Neural cell (in vitro differentiated cells): ENCODE data around the gene MKNK1. TPM values are rescaled to one million over a fixed set of nuclear protein-coding genes. Genes with fewer than 3 reads are reported as not detected.

ENCODE experiments used
- H2AFZ ChIP-seq: fragments of 200-600, 300-800 bp; sonication (generic), shearing (Covaris generic); 2 replicates; pipeline ENCODE4 v1.6.0; 2014; ENCODE audit warnings: low read depth, mild to moderate bottlenecking, antibody characterized with exemption, low read length, moderate library complexity
- H3F3A ChIP-seq: fragments of 200-600 bp; shearing (Covaris generic); 2 replicates; pipeline ENCODE4 v1.6.1; 2016; ENCODE audit warnings: mild to moderate bottlenecking, moderate library complexity, mixed read lengths, antibody characterized with exemption, low read length; ENCODE audit not compliant: insufficient read depth, poor library complexity, severe bottlenecking
- H3K27ac ChIP-seq: fragments of 200-600, 300-800 bp; sonication (generic), shearing (Covaris generic); 2 replicates; pipeline ENCODE4 v1.5.1; 2014; ENCODE audit warnings: mild to moderate bottlenecking, low read length, moderate library complexity
- H3K27me3 ChIP-seq: fragments of 300-800, 200-600 bp; sonication (generic), shearing (Covaris generic); 2 replicates; pipeline ENCODE4 v1.6.0; 2014; ENCODE audit warnings: mild to moderate bottlenecking, low read depth, low read length, moderate library complexity; ENCODE audit not compliant: insufficient read depth
- H3K36me3 ChIP-seq: fragments of 300-800, 200-600 bp; sonication (generic), shearing (Covaris generic); 2 replicates; pipeline ENCODE4 v1.5.1; 2014; ENCODE audit warnings: mild to moderate bottlenecking, antibody characterized with exemption, low read length, moderate library complexity; ENCODE audit not compliant: insufficient read depth
- H3K4me2 ChIP-seq: fragments of 300-800, 200-600 bp; sonication (generic), shearing (Covaris generic); 2 replicates; pipeline ENCODE4 v1.6.0; 2014; ENCODE audit warnings: mild to moderate bottlenecking, low read length
- H3K4me3 ChIP-seq: fragments of 300-800, 200-600 bp; sonication (generic), shearing (Covaris generic); 2 replicates; pipeline ENCODE4 v1.5.1; 2014; ENCODE audit warnings: mild to moderate bottlenecking, low read length, moderate library complexity
- H3K79me2 ChIP-seq: fragments of 200-600 bp; shearing (Covaris generic); replicated peaks from 2 replicates; pipeline ENCODE4 v1.6.0; 2014; ENCODE audit warnings: mild to moderate bottlenecking, low read length, moderate library complexity; ENCODE audit not compliant: insufficient read depth
- H3K9ac ChIP-seq: fragments of 300-800, 200-600 bp; sonication (generic), shearing (Covaris generic); 2 replicates; pipeline ENCODE4 v1.6.1; 2016; ENCODE audit warnings: mild to moderate bottlenecking, low read length, mixed read lengths
- H3K9me2 ChIP-seq: fragments of 200-600 bp; shearing (Covaris generic); 2 replicates; pipeline ENCODE4 v1.6.1; 2016; ENCODE audit warnings: mild to moderate bottlenecking, low read length, mixed read lengths; ENCODE audit not compliant: insufficient read depth
- H3K9me3 ChIP-seq: fragments of 200-600, 300-800 bp; sonication (generic), shearing (Covaris generic); 2 replicates; pipeline ENCODE4 v1.6.1; 2016; ENCODE audit warnings: mild to moderate bottlenecking, mixed run types, low read length, moderate library complexity, mixed read lengths
- H4K20me1 ChIP-seq: fragments of 200-600 bp; shearing (Covaris generic); 2 replicates; pipeline ENCODE4 v1.6.1; 2016; ENCODE audit warnings: mild to moderate bottlenecking, mixed run types; ENCODE audit not compliant: insufficient read depth
- EP300 ChIP-seq: fragments of 450-650 bp; conservative IDR thresholded peaks from 2 replicates; pipeline ENCODE4 v1.6.1; 2014; ENCODE audit warnings: antibody characterized with exemption, mild to moderate bottlenecking, moderate library complexity; ENCODE audit not compliant: poor library complexity, severe bottlenecking
- EZH2 ChIP-seq: fragments of 200-600, 300-800 bp; shearing (Covaris generic), sonication (generic); IDR thresholded peaks from 2 replicates; pipeline ENCODE4 v1.6.1; 2014; ENCODE audit warnings: antibody characterized with exemption, low read length, borderline replicate concordance, mild to moderate bottlenecking; ENCODE audit not compliant: insufficient read depth, poor library complexity, severe bottlenecking
- MXI1 ChIP-seq: fragments of 450-650 bp; conservative IDR thresholded peaks from 2 replicates; pipeline ENCODE4 v1.6.1; 2014; ENCODE audit warnings: antibody characterized with exemption, mild to moderate bottlenecking; ENCODE audit not compliant: poor library complexity, severe bottlenecking
- POLR2AphosphoS5 ChIP-seq: IDR thresholded peaks from 2 replicates; pipeline ENCODE4 v1.6.1; 2012
- RAD21 ChIP-seq: fragments of 450-650 bp; conservative IDR thresholded peaks from 2 replicates; pipeline ENCODE4 v1.6.1; 2014; ENCODE audit warnings: antibody characterized with exemption, mild to moderate bottlenecking, moderate library complexity
- SMC3 ChIP-seq: fragments of 450-650 bp; conservative IDR thresholded peaks from 2 replicates; pipeline ENCODE4 v1.6.1; 2014; ENCODE audit warnings: antibody characterized with exemption, mild to moderate bottlenecking, moderate library complexity; ENCODE audit not compliant: poor library complexity
- TAF1 ChIP-seq: IDR thresholded peaks from 2 replicates; pipeline ENCODE4 v1.6.1; 2012; ENCODE audit warnings: low read depth
- polyA plus RNA-seq: library from polyadenylated mRNA; depleted of rRNA; stranded (reverse); fragments of >200 nt; gene quantifications from 2 replicates; pipeline ENCODE4 v1.2.3, GENCODE V29; 2014
- TF ChIP-seq, protein P1 (sequence below): fragments of 450-650 bp; IDR thresholded peaks from 2 replicates; pipeline ENCODE4 v1.5.1; 2014; ENCODE audit warnings: antibody characterized with exemption, mild to moderate bottlenecking, moderate library complexity; ENCODE audit not compliant: poor library complexity, severe bottlenecking
- TF ChIP-seq, protein P2 (sequence below): IDR thresholded peaks from 2 replicates; pipeline ENCODE4 v1.6.1; 2012; ENCODE audit warnings: borderline replicate concordance

Gene MKNK1
- polyA plus RNA-seq, 1 donor from 2014 or later: 9.6 TPM

DNA sequence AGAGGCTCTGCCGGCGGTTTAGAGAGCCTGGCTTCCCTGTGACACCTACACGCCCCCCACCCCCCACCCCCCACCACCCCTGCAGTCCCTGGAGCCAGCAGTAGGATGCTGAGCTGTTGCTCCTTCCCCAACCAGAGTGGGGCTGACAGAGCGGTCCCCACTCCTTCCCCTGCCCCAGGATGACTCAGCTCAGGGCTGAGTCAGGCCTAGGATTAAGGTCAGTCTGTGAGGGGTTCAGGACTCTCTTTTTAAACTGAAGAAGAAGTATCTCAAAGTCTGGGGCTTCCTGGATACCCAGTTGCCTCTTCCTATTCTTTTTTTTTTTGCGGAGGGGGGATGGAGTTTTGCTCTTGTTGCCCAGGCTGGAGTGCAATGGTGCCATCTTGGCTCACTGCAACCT lies 95.3 kb downstream of the MKNK1 start:
- H3K9me2 ChIP-seq: no peaks in the 10 kb centered on the region
- H3K27me3 ChIP-seq: no peaks in the 10 kb centered on the region
- H3K79me2 ChIP-seq: no peaks in the 10 kb centered on the region
- no peaks in the 10 kb centered on the region for H4K20me1 ChIP-seq
- no peak overlapping the region for H3K4me2 ChIP-seq
- H3K9me3 ChIP-seq: no peaks in the 10 kb centered on the region
- TF ChIP-seq EZH2 (no peak), EP300 (no peak), SMC3 (no peak), TAF1 (no peak), MXI1 (no peak), POLR2AphosphoS5 (no peak), RAD21 (no peak)
- TF ChIP-seq, protein P1, sequence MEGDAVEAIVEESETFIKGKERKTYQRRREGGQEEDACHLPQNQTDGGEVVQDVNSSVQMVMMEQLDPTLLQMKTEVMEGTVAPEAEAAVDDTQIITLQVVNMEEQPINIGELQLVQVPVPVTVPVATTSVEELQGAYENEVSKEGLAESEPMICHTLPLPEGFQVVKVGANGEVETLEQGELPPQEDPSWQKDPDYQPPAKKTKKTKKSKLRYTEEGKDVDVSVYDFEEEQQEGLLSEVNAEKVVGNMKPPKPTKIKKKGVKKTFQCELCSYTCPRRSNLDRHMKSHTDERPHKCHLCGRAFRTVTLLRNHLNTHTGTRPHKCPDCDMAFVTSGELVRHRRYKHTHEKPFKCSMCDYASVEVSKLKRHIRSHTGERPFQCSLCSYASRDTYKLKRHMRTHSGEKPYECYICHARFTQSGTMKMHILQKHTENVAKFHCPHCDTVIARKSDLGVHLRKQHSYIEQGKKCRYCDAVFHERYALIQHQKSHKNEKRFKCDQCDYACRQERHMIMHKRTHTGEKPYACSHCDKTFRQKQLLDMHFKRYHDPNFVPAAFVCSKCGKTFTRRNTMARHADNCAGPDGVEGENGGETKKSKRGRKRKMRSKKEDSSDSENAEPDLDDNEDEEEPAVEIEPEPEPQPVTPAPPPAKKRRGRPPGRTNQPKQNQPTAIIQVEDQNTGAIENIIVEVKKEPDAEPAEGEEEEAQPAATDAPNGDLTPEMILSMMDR: no peak
- TF ChIP-seq, protein P2, sequence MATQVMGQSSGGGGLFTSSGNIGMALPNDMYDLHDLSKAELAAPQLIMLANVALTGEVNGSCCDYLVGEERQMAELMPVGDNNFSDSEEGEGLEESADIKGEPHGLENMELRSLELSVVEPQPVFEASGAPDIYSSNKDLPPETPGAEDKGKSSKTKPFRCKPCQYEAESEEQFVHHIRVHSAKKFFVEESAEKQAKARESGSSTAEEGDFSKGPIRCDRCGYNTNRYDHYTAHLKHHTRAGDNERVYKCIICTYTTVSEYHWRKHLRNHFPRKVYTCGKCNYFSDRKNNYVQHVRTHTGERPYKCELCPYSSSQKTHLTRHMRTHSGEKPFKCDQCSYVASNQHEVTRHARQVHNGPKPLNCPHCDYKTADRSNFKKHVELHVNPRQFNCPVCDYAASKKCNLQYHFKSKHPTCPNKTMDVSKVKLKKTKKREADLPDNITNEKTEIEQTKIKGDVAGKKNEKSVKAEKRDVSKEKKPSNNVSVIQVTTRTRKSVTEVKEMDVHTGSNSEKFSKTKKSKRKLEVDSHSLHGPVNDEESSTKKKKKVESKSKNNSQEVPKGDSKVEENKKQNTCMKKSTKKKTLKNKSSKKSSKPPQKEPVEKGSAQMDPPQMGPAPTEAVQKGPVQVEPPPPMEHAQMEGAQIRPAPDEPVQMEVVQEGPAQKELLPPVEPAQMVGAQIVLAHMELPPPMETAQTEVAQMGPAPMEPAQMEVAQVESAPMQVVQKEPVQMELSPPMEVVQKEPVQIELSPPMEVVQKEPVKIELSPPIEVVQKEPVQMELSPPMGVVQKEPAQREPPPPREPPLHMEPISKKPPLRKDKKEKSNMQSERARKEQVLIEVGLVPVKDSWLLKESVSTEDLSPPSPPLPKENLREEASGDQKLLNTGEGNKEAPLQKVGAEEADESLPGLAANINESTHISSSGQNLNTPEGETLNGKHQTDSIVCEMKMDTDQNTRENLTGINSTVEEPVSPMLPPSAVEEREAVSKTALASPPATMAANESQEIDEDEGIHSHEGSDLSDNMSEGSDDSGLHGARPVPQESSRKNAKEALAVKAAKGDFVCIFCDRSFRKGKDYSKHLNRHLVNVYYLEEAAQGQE: no peak
- no peaks in the 10 kb centered on the region for H3F3A ChIP-seq
- no peak overlapping the region for H3K27ac ChIP-seq
- H3K9ac ChIP-seq: no peak overlapping the region
- H2AFZ ChIP-seq: no peak overlapping the region
- H3K4me3 ChIP-seq: no peak overlapping the region
- H3K36me3 ChIP-seq: no peaks in the 10 kb centered on the region

Other genes starting within 250 kb of the MKNK1 start
- gene FAAH, start 210.0 kb downstream of the MKNK1 start, polyA plus RNA-seq: 106 and 111 TPM in 2 replicates
- gene DMBX1, start 114.4 kb downstream of the MKNK1 start, polyA plus RNA-seq: 0.28 TPM in 1 of 2 replicates, not detected in the other
- not detected in 2 replicates for gene KNCN, start 52.6 kb downstream of the MKNK1 start, polyA plus RNA-seq
- gene MOB3C, start 12.5 kb upstream of the MKNK1 start, polyA plus RNA-seq: 0.41 and 1.2 TPM in 2 replicates
- 80.7 and 88.4 TPM in 2 replicates for gene ATPAF1, start 64.1 kb upstream of the MKNK1 start, polyA plus RNA-seq
- not detected in 2 replicates for gene TEX38, start 67.6 kb upstream of the MKNK1 start, polyA plus RNA-seq
- 7.6 and 8.0 TPM in 2 replicates for gene EFCAB14, start 114.8 kb upstream of the MKNK1 start, polyA plus RNA-seq
- not detected in 2 replicates for gene CYP4B1, start 194.8 kb upstream of the MKNK1 start, polyA plus RNA-seq